Measurements from ENCODE around the gene SERPINI1. TPM values are rescaled to one million over a fixed set of nuclear protein-coding genes. Genes with fewer than 3 reads are reported as not detected.
A peak's percentile ranks its signal among the peaks of the same experiment; 100 is the strongest.

Gene SERPINI1
- total and polyA plus RNA-seq, 2 of the 8 experiments (the other 6 are each of a cell fraction or from before 2014, with no cell fraction given): 5.3 to 9.9 TPM

DNA sequence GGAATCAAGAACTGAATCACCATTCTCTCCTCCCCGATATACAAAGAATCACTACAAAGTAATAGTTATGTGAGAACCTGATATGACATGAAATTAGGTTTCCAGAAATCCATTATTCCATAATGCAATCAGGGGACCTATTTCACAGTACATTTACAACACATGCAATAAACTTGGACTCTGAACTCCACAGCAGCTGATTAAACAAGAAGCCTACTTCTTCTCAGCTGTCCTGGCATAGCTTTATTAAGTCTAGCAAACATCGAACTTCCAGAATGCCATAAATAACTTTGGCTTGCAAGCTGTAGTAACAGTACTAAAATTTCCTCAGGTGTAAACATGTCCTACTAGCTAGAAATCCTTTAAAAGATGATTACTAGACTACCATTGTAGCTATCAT is 18.6 kb upstream of the SERPINI1 start:
- Histone ChIP-seq H2AK5ac (ENCODE audit: low read depth, low read length) (no peak overlapping the region), H4K5ac (ENCODE audit: insufficient read length, low read depth, low read length) (no peak overlapping the region), H3K4me3 (ENCODE audit: extremely low read depth in 1 of 4, insufficient read depth in 2 of 4, low read depth in 3 of 4, low read length in 4 of 4) (no peak overlapping the region), H3K9ac (replicated peaks in 1 of 4; ENCODE audit: extremely low read depth in 1 of 4, low read depth in 3 of 4, low read length in 3 of 4) (peak overlapping the region in 1 of 4 experiments; percentile 34; a peak in 1 of 7 replicates), H3K27me3 (replicated peaks in 1 of 4; ENCODE audit: control insufficient read depth in 3 of 4, extremely low read depth in 1 of 4, insufficient read depth in 3 of 4, low read length in 3 of 4) (no peaks in the 10 kb centered on the region), H3K18ac (ENCODE audit: extremely low read depth, low read length) (no peak overlapping the region), H2BK12ac (ENCODE audit: low read depth, low read length) (no peak overlapping the region), H4K8ac (ENCODE audit: extremely low read depth, insufficient read depth, low read length) (no peak overlapping the region), H4K20me1 (replicated peaks in 1 of 2; ENCODE audit: control insufficient read depth in 1 of 2, insufficient read depth in 2 of 2, low read length in 2 of 2) (no peaks in the 10 kb centered on the region), H3K23ac (ENCODE audit: insufficient read length) (no peak overlapping the region), H3K4me1 (replicated peaks in 1 of 4; ENCODE audit: control insufficient read depth in 3 of 4, insufficient read depth in 4 of 4, low read length in 3 of 4) (no peaks in the 10 kb centered on the region), H3K79me2 (ENCODE audit: control insufficient read depth in 1 of 2, insufficient read depth in 2 of 2, low read length in 2 of 2) (peaks cover 0 to 89% of the 10 kb centered on the region in 2 experiments; a peak in 3 of 4 replicates), H2BK5ac (ENCODE audit: low read depth, low read length) (no peak overlapping the region), H3K9me3 (ENCODE audit: insufficient read depth in 2 of 2, low read depth in 1 of 2, low read length in 1 of 2) (peaks cover 7 to 8% of the 10 kb centered on the region in 2 experiments; a peak in 1 of 4 replicates), H3K27ac (ENCODE audit: low read depth, low read length) (no peak overlapping the region), H2AFZ (ENCODE audit: low read length) (no peak overlapping the region), H3K36me3 (ENCODE audit: control insufficient read depth in 2 of 4, insufficient read depth in 4 of 4, low read length in 3 of 4) (peaks cover 2 to 50% (median 9%) of the 10 kb centered on the region in 4 experiments; a peak in 6 of 8 replicates), H3K56ac (replicated peaks; ENCODE audit: insufficient read length, low read depth, low read length) (no peak overlapping the region), H3K14ac (ENCODE audit: insufficient read length) (no peak overlapping the region), H3K4me2 (ENCODE audit: insufficient read depth in 1 of 2, low read depth in 2 of 2, low read length in 2 of 2) (no peak overlapping the region), H3K4ac (replicated peaks; ENCODE audit: insufficient read length, low read depth, low read length) (no peak overlapping the region), H3K23me2 (ENCODE audit: low read depth, low read length) (no peaks in the 10 kb centered on the region), H2BK120ac (replicated peaks; ENCODE audit: low read depth, low read length) (no peak overlapping the region), H3K79me1 (ENCODE audit: low read depth, low read length) (no peaks in the 10 kb centered on the region), H2BK15ac (ENCODE audit: low read length) (no peak overlapping the region), H4K91ac (replicated peaks; ENCODE audit: insufficient read length, low read length) (no peak overlapping the region), H2BK20ac (ENCODE audit: low read length) (no peak overlapping the region)
- DNase-seq (ENCODE audit: low read depth in 1 of 2, low spot score in 2 of 2) (no peak), FAIRE-seq (no peak)
- POLR2A ChIA-PET (ENCODE audit: partially characterized antibody): no interaction called here
- CTCF ChIA-PET (ENCODE audit: partially characterized antibody): no interaction called here
- WGBS, 2 experiments (ENCODE audit: extremely low coverage in 1 of 2, insufficient coverage in 1 of 2, insufficient read length in 1 of 2, insufficient replicate concordance in 2 of 2, low coverage in 1 of 2, low lambda C conversion rate in 2 of 2, missing lambda C conversion rate in 1 of 2): 87% methylated on average over 2 of the region's 2 CpGs; no CpG with 5 or more reads in 1 of the 2 experiments
- no peak for TF ChIP-seq SP1 (IDR thresholded peaks at IDR 0.05; ENCODE audit: low read depth, low read length)
- TF ChIP-seq SIN3A (conservative IDR thresholded peaks at IDR 0.05 in 1 of 2, IDR thresholded peaks at IDR 0.05 in 1 of 2; ENCODE audit: low read depth in 1 of 2, low read length in 2 of 2): no peak
- TF ChIP-seq CBX5 (IDR thresholded peaks at IDR 0.05; ENCODE audit: low read depth, low read length): no peak
- TF ChIP-seq CREB1 (IDR thresholded peaks at IDR 0.05): no peak
- TF ChIP-seq TCF12 (IDR thresholded peaks at IDR 0.05; ENCODE audit: low read depth, low read length): no peak
- no peak for TF ChIP-seq TEAD4 (IDR thresholded peaks at IDR 0.05; ENCODE audit: low read depth, low read length)
- TF ChIP-seq SP2 (IDR thresholded peaks at IDR 0.05; ENCODE audit: low read length): no peak

All from H1 (cell line).